ENCODE measurements around the gene CPEB4.

GRCh38 chr5:174008922-174009321 is 120.8 kb downstream of the CPEB4 start:
- TF ChIP-seq CTCF (IDR thresholded peaks at IDR 0.05; ENCODE audit: insufficient read depth, low read length, poor library complexity, severe bottlenecking), result no peak
- no peak for TF ChIP-seq EZH2phosphoT487 (conservative IDR thresholded peaks at IDR 0.05; ENCODE audit: low read length)

Data from SU-DHL-6 (cell line).